RCC 7860 (cell line): Measurements from ENCODE around the gene STK40.

Source experiments
- DNase-seq: peaks from one replicate; pipeline ENCODE4 v3.0.0-alpha.2; 2015; ENCODE audit warnings: low spot score
- FAIRE-seq: peaks from 2 replicates; lab custom pipeline; 2012; peaks lifted over from hg19 to GRCh38; lab: Jason Lieb, UNC

STK40 gene

DNA sequence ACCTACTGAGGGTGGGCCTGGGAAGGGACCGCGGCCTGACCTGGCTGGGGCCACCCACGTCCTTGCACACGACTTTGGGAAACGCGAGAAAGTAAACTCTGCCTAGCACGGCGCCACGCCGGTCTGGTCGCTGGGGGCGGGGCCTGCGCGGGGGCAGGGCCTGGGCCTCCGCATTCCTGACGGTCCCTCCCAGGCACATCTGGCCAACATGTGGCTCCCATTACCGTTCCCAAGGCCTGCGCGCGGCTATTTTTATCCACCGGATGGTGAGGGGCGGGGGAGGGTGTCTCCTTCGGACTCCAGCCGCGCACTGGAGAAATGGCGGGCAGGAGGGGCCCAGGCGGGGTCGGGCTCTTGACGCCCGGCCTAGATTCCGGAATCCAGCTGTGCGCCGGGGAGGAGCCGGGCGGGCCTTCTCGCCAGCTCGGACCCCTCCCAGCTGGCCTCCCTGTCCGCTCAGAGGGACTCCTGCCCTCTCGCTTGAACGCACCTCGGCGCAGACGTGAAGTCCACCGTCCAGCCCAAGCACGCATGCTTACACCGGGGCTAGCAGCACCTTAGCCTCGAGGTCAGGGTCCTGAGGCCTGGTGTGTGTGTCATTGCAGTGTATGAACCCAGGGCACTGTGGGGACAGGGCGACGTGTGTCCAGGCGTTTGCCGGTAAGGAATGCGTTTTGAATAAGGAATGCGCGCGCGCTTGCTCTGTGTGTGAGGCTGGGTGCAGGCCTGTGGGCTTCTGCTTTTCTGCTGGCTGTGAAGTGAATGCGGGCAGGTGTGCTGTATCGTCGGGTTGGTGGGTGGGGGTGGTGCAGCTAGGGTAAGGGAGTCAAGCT is 64.4 kb downstream of the STK40 start:
- FAIRE-seq (no peak), DNase-seq (no peak)

DNA sequence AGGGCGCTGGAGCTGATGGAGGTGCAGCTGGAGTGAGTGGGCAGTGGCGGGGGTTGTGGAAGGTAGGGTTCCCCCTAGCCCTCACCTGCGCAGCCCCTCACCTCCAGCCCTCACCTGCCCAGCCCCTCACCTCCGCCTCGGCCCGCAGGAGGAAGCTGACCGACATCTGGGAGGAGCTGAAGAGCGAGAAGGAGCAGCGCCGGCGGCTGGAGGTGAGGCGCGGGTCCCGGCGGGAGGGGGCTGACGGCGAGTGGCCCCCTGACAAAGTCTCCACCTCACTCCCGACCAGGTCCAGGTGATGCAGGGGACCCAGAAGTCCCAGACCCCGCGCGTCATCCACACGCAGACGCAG is 65.0 kb downstream of the STK40 start:
- no peak for FAIRE-seq
- DNase-seq, result no peak

DNA sequence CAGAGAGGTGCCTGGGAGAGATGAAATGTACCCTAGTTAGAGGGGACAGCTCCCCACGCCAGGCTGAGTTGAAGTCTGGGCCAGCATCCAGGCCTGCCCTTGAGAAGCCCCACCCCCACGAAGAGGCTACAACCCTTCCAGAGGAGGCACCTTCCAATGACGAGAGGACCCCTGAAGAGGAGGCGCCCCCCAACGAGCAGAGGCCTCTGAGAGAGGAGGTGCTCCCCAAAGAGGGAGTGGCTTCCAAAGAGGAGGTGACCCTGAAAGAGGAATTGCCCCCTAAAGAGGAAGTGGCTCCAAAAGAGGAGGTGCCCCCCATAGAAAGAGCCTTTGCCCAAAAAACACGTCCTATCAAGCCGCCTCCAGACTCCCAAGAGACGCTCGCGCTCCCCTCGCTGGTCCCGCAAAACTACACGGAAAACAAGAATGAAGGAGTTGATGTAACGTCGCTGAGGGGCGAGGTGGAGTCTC is 65.4 kb downstream of the STK40 start:
- DNase-seq (no peak), FAIRE-seq (no peak)

DNA sequence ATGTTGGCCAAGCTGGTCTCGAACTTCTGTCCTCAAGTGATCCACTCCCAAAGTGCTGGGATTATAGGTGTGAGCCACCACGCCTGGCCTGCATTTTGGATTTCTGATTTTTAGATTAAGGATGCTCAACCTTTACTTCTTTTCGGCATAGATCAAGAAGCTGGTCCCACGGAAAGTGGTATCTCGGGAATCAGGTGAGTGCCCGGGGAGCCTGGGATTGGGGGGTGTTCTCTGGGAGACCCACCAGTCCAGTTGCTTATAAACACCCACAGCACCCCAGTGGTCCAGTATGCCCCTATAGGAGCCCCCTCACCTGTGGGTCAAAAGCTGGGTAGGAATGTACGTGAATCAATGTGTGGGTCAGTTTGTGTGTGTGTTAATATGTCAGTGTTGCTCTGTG is 76.3 kb downstream of the STK40 start:
- no peak for FAIRE-seq

DNA sequence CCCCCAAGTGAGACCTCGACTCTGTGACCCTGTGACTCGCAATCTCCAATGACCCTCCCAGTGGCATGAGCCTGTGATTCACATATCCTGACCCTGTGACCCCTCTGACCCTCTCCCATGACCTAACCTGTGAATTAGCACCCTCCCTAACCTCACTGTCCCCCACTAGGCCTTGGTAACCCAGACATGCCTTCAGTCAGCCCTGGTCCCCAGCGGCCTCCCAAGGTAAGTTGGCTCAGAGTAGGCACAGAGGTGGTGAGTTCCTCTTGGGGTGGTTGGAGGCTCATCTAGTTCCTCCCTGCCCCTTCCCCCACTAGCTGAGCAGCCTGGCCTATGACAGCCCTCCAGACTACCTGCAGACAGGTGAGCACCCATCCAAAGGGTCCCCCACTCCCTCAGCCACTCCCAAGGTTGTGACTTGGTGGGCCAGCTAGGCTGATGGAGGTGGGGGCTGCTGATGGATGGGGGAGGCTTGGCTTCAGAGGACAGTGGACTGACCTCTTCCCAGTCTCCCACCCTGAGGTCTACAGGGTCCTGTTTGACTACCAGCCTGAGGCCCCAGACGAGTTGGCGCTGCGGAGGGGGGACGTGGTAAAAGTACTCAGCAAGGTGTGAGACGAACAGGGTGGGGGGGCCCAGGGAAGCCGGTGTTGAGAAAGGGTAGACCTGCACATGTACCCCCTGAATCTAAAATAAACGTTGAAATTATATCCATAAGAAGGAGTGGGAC is 78.0 kb downstream of the STK40 start:
- no peak for DNase-seq
- no peak for FAIRE-seq

More for the DNA sequence above, 76.3 kb downstream of the STK40 start:
- DNase-seq, result no peak

- peak; percentile 73 for DNase-seq
- no peak for FAIRE-seq
Measured at GRCh38 chr1:36306902-36307456, 78.7 kb downstream of the STK40 start.

- no peak for FAIRE-seq
Measured at GRCh38 chr1:36306210-36306901, 79.4 kb downstream of the STK40 start, which contains the start of gene SH3D21. SH3D21 (plus strand) TSS chr1:36306368; CDS start chr1:36306421, 53 bp downstream.

GRCh38 chr1:36305915-36306209 is 79.9 kb downstream of the STK40 start:
- DNase-seq, result no peak
- no peak for FAIRE-seq

More at GRCh38 chr1:36306210-36306901, 79.4 kb downstream of the STK40 start, which contains the start of gene SH3D21:
- no peak for DNase-seq

DNA sequence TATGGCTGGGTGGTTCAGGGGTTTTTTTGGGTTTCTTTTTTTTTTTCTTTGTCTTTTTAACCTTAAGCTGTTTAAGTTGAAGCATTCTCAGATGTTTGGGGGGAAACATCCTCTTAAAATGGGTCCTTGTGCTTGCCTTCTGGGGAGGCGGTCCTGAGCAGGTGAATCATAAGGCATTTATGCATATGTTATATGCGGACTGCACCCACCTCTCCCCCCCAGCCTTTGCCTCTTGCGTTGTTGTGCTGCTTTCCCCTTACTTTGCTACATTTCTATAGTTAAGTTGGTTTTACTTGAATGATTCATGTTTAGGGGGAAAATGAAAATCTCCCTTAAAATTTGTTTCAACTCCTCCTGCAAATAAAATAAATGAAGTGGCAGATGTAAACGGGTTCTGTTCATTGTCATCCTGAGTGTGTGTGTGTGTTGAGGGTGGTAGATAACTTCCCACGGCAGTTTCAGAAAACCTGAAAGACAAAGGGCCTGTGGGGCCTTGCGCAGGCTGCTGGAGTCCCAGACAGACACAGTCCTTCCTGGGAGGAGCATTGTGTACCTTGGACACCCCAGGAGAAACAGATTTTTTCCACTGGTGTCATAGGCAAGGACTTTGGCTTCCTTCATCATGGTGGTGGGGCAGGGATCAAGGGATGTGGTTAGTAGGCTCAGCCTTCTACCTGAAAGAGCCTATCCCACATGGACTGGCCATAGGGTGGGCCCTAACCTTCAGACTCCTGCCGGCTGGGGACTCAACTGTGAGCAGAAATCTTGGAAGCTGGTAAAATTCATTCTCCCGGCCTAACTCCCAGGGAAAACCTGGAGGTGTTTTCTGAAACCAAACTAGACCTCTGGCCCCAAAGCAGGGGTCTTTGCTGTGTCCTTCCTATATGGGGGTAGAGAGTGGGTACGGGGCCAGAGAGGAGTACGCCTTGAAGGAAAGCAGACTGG is 80.5 kb downstream of the STK40 start:
- FAIRE-seq (no peak), DNase-seq (no peak)

GRCh38 chr1:36304521-36304920 is 81.2 kb downstream of the STK40 start:
- DNase-seq, result no peak
- FAIRE-seq, result no peak

GRCh38 chr1:36303650-36304360 is 81.9 kb downstream of the STK40 start:
- DNase-seq, result no peak
- no peak for FAIRE-seq

DNA sequence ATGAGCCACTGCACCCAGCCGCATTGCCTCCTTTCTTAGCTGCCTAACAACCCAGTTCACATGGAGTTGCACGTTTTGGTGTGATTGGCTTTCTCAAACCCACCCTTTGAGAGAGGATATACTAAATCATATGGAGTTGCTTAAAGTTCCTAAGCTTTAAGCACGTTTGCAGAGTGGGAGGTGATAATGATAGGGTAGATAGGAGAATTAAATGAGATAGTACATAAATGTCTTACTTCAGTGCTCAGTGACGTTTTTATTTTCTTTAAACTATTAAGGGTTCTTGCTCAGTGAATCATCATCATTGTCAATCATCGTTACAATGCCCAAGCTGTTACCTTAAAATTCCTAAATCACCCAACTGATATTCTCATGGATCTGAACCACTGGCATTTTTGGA is 82.5 kb downstream of the STK40 start:
- FAIRE-seq (no peak), DNase-seq (no peak)

GRCh38 chr1:36301220-36301619 is 84.5 kb downstream of the STK40 start:
- no peak for DNase-seq
- FAIRE-seq, result no peak

DNA sequence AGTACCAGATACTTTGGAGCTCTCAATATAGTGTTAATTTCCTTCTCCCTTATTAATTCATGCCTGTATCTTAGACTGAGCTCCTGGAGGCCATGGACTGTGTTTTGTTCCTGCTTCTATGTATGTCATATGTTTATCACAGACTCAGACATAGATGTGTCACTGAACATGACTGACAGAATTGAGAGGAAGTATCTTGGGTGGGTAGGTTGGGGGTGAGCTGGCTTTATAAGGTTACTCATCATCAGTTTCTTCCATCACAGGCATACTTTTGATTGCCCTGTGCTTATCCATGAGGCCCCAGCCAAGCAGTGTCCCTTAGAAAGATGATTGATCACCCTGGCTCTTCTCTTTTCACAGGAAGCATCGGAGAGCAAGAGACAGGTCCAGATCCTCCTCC is 85.2 kb downstream of the STK40 start:
- DNase-seq (peak; percentile 38), FAIRE-seq (no peak)

DNA sequence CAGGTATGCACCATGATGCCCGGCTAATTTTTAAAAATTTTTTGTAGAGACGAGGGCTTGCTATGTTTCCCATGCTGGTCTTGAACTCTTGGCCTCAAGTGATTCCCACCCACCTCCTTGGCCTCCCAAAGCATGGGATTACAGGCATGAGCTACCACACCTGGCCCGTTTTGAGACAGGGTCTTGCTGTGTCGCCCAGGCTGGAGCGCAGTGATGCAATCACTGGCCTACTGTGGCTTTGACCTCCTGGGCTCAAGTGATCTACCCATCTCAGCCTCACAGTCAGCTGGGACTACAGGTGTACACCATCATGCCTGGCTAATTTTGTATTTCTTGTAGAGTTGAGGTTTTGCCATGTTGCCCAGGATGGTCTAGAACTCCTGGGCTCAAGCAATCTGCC is 87.1 kb downstream of the STK40 start:
- FAIRE-seq (no peak), DNase-seq (no peak)

- FAIRE-seq (no peak), DNase-seq (no peak)
Measured at GRCh38 chr1:36297062-36297461, 88.7 kb downstream of the STK40 start.

DNA sequence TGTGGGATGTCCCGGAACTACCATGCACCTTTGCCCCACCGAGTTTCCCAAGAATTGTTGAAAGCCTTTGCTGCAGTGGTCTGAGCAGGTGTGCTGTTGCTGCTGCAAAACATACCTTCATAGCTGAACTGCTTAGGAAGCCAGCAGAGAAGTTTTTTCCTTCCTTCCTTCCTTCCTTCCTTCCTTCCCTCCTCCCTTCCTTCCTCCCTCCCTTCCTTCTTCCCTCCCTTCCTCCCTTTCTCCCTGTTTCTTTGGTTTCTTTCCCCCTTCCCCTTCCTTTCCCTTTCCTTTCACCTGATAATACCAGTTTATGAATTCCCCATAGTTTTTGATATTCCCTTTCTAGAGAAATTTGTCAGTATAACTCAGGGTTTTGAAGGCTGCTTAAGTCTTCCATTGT is 90.3 kb downstream of the STK40 start:
- no peak for FAIRE-seq
- DNase-seq, result no peak
